Heart right ventricle (tissue), 16 donors: ENCODE data around the gene MAB21L2. TPM values are rescaled to one million over a fixed set of nuclear protein-coding genes. Genes with fewer than 3 reads are reported as not detected.

Experiments used
- ATAC-seq, 8 donors: fragments of 200-7000 bp; cut with Tn5 transposase; one replicate each; pipeline ENCODE4 v1.9.1; 2020; ENCODE audit warnings: mild to moderate bottlenecking in 8 of 8, moderate library complexity in 8 of 8, moderate number of reproducible peaks in 1 of 8
- DNase-seq, 2 donors: peaks; one replicate each; pipeline ENCODE4 v3.0.0-alpha.2; 2020
- H3K27ac ChIP-seq, 10 donors: fragments of 200-600 bp; sonication (generic) in 2 of 10; one replicate each; pipeline versions ENCODE4 v1.5.0 to v1.8.0; 2020 to 2022; ENCODE audit warnings: mild to moderate bottlenecking in 3 of 10
- H3K27me3 ChIP-seq, 7 donors: fragments of 200-600 bp; one replicate each; pipeline ENCODE4 v1.8.0; 2021 to 2022; ENCODE audit warnings: mild to moderate bottlenecking in 2 of 7
- H3K36me3 ChIP-seq, 9 donors: fragments of 200-600 bp; sonication (generic) in 1 of 9; one replicate each; pipeline versions ENCODE4 v1.5.0 to v1.8.0; 2020 to 2022; ENCODE audit warnings: mild to moderate bottlenecking in 2 of 9
- H3K4me1 ChIP-seq, 9 donors: fragments of 200-600 bp; sonication (generic) in 1 of 9; one replicate each; pipeline versions ENCODE4 v1.5.0 to v1.8.0; 2020 to 2022; ENCODE audit warnings: mild to moderate bottlenecking in 4 of 9
- H3K4me3 ChIP-seq, 10 donors: fragments of 200-600 bp; sonication (generic) in 2 of 10; one replicate each; pipeline versions ENCODE4 v1.5.0 to v1.8.0; 2020 to 2022; ENCODE audit warnings: mild to moderate bottlenecking in 7 of 10, moderate library complexity in 2 of 10
- H3K9me3 ChIP-seq, 11 donors: fragments of 200-600 bp in 10 of 11; sonication (generic) in 2 of 11; one replicate each; pipeline versions ENCODE4 v1.5.0 to v1.8.0; 2013 to 2022; ENCODE audit warnings: mild to moderate bottlenecking in 2 of 11, control low read depth in 1 of 11, moderate library complexity in 1 of 11
- WGBS, 2 donors: extraction: QIAGEN DNeasy Blood & Tissue Kit; methylation state at CpG; one replicate each; pipeline ENCODE4 v1.1.7; 2013; ENCODE audit warnings: inconsistent platforms in 1 of 2; 5-methylcytosine and 5-hydroxymethylcytosine counted together
- intact Hi-C, 10 donors: fragments of 100-400 bp; cut with DNase I; formaldehyde crosslinking; loops; one replicate each; pipeline versions ENCODE4 v1.11.1 to v1.14.2; 2022
- polyA plus RNA-seq, 2 donors: library from polyadenylated mRNA; stranded (reverse); fragments of 200-250 nt; gene quantifications; one replicate each; pipeline ENCODE4 v1.2.3, GENCODE V29; 2013
- total RNA-seq, 10 donors: library from RNA; stranded (reverse); fragmentation: NEBNext Ultra II Directional in 3 of 10; extraction: Animal tissue kit (Norgen Biotek cat#: 25700) in 3 of 10; gene quantifications; one replicate each; pipeline versions ENCODE4 v1.2.1 to v1.2.4, GENCODE V29; 2021 to 2023
- TF ChIP-seq, protein P1 (sequence below), 9 donors: fragments of 200-600 bp; sonication (generic) in 2 of 9; IDR thresholded peaks; one replicate each; pipeline versions ENCODE4 v1.5.0 to v1.8.0; 2021 to 2022; ENCODE audit warnings: antibody characterized with exemption in 9 of 9, mild to moderate bottlenecking in 5 of 9, moderate library complexity in 1 of 9
- donor health status: Arrhythmogenic right ventricular cardiomyopathy.
- donor health status: ischemic (EF 13 %, LVEDD 7.1; RV severe dilation, severe dysfunction).
- donor health status: healthy with polysubstance abuse.
- donor health status: DM: no; HTN: yes; CAD: no.
- donor health status: DM: no; HTN: no; CAD: no.
- donor health status: ischemic (EF 25% LVEDD 6.9; RV normal size, moderate dysfunction).
- donor health status: ischemic (EF 25% LVEDD 5.7; RV mildly dilated, moderate dysfunction).
- donor health status: healthy.
- donor health status: DM: yes; HTN: yes; CAD: no.
- donor health status: Ischemic cardiomyopathy.
- donor health status: ischemic (EF 35%, LVEDD 5.7; RV mildly dilated, moderate dysfunction).
- donor health status: nonischemic (EF 11% LVEDD 7.7; RV severe dilation, severe dysfunction).
- donor health status: DM: yes; HTN: yes; CAD: no.
- donor health status: PGD.
- donor health status: ischemic (EF 29% LVEDD 5.4; RV normal size, mild dysfunction).
- donor health status: nonischemic (EF 23%, LVEDD 6.1; RV moderate dilation, normal function).

The MAB21L2 gene
- total and polyA plus RNA-seq, 12 donors = 0.03 to 0.15 (median 0.10) TPM; not detected in 6

- no peaks in the 10 kb centered on the region for H3K4me1 ChIP-seq
- no peaks in the 10 kb centered on the region for H3K36me3 ChIP-seq
- no peaks in the 10 kb centered on the region for H3K27me3 ChIP-seq
- peaks cover 0 to 5% (median 0%) of the 10 kb centered on the region in 11 donors for H3K9me3 ChIP-seq
- TF ChIP-seq, protein P1, sequence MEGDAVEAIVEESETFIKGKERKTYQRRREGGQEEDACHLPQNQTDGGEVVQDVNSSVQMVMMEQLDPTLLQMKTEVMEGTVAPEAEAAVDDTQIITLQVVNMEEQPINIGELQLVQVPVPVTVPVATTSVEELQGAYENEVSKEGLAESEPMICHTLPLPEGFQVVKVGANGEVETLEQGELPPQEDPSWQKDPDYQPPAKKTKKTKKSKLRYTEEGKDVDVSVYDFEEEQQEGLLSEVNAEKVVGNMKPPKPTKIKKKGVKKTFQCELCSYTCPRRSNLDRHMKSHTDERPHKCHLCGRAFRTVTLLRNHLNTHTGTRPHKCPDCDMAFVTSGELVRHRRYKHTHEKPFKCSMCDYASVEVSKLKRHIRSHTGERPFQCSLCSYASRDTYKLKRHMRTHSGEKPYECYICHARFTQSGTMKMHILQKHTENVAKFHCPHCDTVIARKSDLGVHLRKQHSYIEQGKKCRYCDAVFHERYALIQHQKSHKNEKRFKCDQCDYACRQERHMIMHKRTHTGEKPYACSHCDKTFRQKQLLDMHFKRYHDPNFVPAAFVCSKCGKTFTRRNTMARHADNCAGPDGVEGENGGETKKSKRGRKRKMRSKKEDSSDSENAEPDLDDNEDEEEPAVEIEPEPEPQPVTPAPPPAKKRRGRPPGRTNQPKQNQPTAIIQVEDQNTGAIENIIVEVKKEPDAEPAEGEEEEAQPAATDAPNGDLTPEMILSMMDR (IDR thresholded peaks at IDR 0.05) = no peak
- no peak overlapping the region for H3K4me3 ChIP-seq
- intact Hi-C loops = no loop called here
- peak in 1 of 8 donors; percentile 39 for ATAC-seq
- WGBS, 2 donors = 78 to 79% methylated on average over 3 of the region's 3 CpGs
- DNase-seq = no peak
- H3K27ac ChIP-seq = no peak overlapping the region
These were observed 41.0 kb upstream of the MAB21L2 start for GRCh38 chr4:150540959-150541360.

DNA sequence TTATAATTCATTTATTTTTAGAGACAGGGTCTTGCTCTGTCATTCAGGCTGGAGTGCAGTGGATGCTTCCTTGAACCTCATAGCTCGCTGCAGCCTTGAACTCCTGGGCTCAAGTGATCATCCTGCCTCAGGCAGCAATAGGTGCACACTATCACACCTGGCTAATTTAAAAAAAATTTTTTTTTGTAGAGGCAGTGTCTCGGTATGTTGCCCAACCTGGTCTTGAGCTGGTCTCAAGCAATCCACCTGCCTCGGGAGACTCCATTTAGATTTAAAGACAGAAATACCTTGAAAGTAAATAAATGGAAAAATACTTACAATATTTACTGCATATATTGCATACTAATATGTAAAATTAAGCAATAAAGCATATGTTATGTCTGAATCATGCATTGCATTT lies 40.3 kb upstream of the MAB21L2 start:
- Histone ChIP-seq H3K36me3 (no peaks in the 10 kb centered on the region), H3K27me3 (no peaks in the 10 kb centered on the region), H3K4me3 (no peak overlapping the region), H3K27ac (no peak overlapping the region), H3K9me3 (peaks cover 0 to 5% (median 0%) of the 10 kb centered on the region in 11 donors), H3K4me1 (no peaks in the 10 kb centered on the region)
- WGBS, 2 donors = 98% methylated on average over 3 of the region's 3 CpGs
- no peak for DNase-seq
- TF ChIP-seq, protein P1 (IDR thresholded peaks at IDR 0.05) = no peak
- intact Hi-C loops = no loop called here
- no peak for ATAC-seq

GRCh38 chr4:150543042-150543441 lies 38.9 kb upstream of the MAB21L2 start:
- no peak for DNase-seq
- H3K27ac ChIP-seq = no peak overlapping the region
- H3K4me1 ChIP-seq = no peaks in the 10 kb centered on the region
- no peak for ATAC-seq
- intact Hi-C loops = no loop called here
- TF ChIP-seq, protein P1 (IDR thresholded peaks at IDR 0.05) = no peak
- no peaks in the 10 kb centered on the region for H3K27me3 ChIP-seq
- H3K36me3 ChIP-seq = no peaks in the 10 kb centered on the region
- no peaks in the 10 kb centered on the region for H3K9me3 ChIP-seq
- 36 to 66% methylated on average over 1 of the region's 1 CpG for WGBS, 2 donors
- H3K4me3 ChIP-seq = no peak overlapping the region

DNA sequence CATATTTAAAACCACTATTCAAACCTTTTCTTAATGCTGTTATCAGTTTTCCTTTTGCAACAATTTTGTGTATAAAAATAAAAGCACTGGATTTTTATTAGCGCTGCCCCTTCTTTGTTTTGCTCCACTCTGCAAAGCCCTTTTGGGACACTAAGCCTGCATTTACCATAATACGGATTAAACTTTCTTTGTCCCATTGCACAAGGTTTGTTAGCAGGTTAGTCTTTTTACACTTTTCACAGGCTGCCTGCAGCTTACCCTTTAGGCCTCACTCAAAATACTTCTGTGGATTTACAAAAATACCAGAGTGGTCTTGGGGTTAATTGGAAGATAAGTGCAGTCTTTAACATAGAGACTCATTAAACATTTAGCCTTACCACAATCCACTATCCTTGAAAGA lies 35.7 kb upstream of the MAB21L2 start:
- H3K27me3 ChIP-seq = no peaks in the 10 kb centered on the region
- TF ChIP-seq, protein P1 (IDR thresholded peaks at IDR 0.05) = no peak
- no peak overlapping the region for H3K4me3 ChIP-seq
- no peaks in the 10 kb centered on the region for H3K4me1 ChIP-seq
- H3K27ac ChIP-seq = no peak overlapping the region
- no peak for DNase-seq
- intact Hi-C loops = no loop called here
- no peak for ATAC-seq
- WGBS, 2 donors = 92 to 98% methylated on average over 2 of the region's 2 CpGs
- H3K36me3 ChIP-seq = no peaks in the 10 kb centered on the region
- H3K9me3 ChIP-seq = no peaks in the 10 kb centered on the region
